ENCODE results near the gene SLC7A14. TPM values are rescaled to one million over a fixed set of nuclear protein-coding genes. Genes with fewer than 3 reads are reported as not detected.

Gene SLC7A14
- total and polyA plus RNA-seq, 2 of the 13 experiments (the other 11 are each of a cell fraction or from before 2014, with no cell fraction given), result not detected

DNA sequence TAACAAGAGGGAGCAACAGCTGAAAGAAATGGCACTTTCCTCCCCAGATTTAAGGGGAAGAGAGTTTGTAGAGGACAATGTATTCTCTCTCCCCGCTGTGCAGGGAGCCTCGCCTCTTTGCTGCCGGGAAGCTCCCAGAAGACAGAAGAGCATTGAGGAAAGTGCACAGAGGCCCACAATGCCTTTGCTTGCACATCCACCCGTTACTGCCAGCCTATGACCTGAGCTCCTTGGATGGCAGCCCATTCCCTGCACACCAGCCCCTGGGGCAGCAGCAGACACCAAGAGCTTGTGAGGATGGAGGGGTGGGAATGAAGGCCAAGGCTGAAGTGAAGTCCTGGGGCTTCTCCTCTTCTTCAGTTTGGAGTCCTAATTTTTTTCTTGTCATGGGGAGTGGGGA is 100.2 kb downstream of the SLC7A14 start:
- Histone ChIP-seq H3K9ac (ENCODE audit: insufficient read depth, low read depth, low read length) (no peak overlapping the region), H3K36me3 (replicated peaks in 1 of 2; ENCODE audit: control insufficient read depth in 1 of 2, insufficient read depth in 2 of 2, low read length in 2 of 2) (no peaks in the 10 kb centered on the region), H3K4me1 (ENCODE audit: insufficient read depth, low read length) (peaks cover 46% of the 10 kb centered on the region), H3K4me2 (ENCODE audit: low read depth, low read length) (no peak overlapping the region), H3K27ac (ENCODE audit: extremely low read length, insufficient read depth, low read length) (no peak overlapping the region), H3K4me3 (replicated peaks in 1 of 3; ENCODE audit: insufficient read depth in 1 of 3, low read depth in 2 of 3, low read length in 3 of 3) (no peak overlapping the region), H3K79me2 (ENCODE audit: insufficient read depth, low read length) (no peaks in the 10 kb centered on the region), H3K27me3 (ENCODE audit: control insufficient read depth in 1 of 2, insufficient read depth in 2 of 2, low read length in 2 of 2) (peaks cover 0 to 17% of the 10 kb centered on the region in 2 experiments; a peak in 4 of 5 replicates), H2AFZ (ENCODE audit: low read length) (no peak overlapping the region), H4K20me1 (ENCODE audit: insufficient read depth, low read length) (no peaks in the 10 kb centered on the region), H3K9me3 (ENCODE audit: low read length) (no peaks in the 10 kb centered on the region)
- in situ Hi-C loops (cut with HindIII; ENCODE audit: extremely low pct_ligation_motif_present, low pct_unique_long_range_greater_than_20kb) (no loop called here), intact Hi-C loops (cut with micrococcal nuclease; ENCODE audit: unreplicated experiment) (no loop called here)
- DNase-seq (ENCODE audit: low spot score) (no peak), ATAC-seq (no peak), FAIRE-seq (no peak)
- ChIA-PET CTCF (ENCODE audit: low intra/inter-chr PET ratio, low total read pairs) (no interaction called here), POLR2A (no interaction called here)
- WGBS (ENCODE audit: low lambda C conversion rate), result 25% methylated on average over 4 of the region's 4 CpGs
- no TSS peak for BruUV-seq (replicated peaks)
- TF ChIP-seq ZNF251 (CRISPR knock-in tag; IDR thresholded peaks at IDR 0.05) (no peak), ZBTB21 (CRISPR knock-in tag; IDR thresholded peaks at IDR 0.05) (no peak), SPEN (CRISPR knock-in tag; IDR thresholded peaks at IDR 0.05; ENCODE audit: low read depth) (no peak), NFE2 (CRISPR knock-in tag; IDR thresholded peaks at IDR 0.05) (no peak), WIZ (CRISPR knock-in tag; IDR thresholded peaks at IDR 0.05) (no peak), SRSF9 (IDR thresholded peaks at IDR 0.05; ENCODE audit: borderline replicate concordance, insufficient read depth, low read depth, low read length, poor library complexity, severe bottlenecking) (no peak), ZNF605 (CRISPR knock-in tag; IDR thresholded peaks at IDR 0.05) (no peak), PRMT3 (CRISPR knock-in tag; IDR thresholded peaks at IDR 0.05; ENCODE audit: borderline replicate concordance, low read depth) (no peak), BRCA1 (CRISPR knock-in tag; IDR thresholded peaks at IDR 0.05) (no peak), ZC3H13 (CRISPR knock-in tag; IDR thresholded peaks at IDR 0.05) (no peak)
- TF ChIP-seq, protein P1, sequence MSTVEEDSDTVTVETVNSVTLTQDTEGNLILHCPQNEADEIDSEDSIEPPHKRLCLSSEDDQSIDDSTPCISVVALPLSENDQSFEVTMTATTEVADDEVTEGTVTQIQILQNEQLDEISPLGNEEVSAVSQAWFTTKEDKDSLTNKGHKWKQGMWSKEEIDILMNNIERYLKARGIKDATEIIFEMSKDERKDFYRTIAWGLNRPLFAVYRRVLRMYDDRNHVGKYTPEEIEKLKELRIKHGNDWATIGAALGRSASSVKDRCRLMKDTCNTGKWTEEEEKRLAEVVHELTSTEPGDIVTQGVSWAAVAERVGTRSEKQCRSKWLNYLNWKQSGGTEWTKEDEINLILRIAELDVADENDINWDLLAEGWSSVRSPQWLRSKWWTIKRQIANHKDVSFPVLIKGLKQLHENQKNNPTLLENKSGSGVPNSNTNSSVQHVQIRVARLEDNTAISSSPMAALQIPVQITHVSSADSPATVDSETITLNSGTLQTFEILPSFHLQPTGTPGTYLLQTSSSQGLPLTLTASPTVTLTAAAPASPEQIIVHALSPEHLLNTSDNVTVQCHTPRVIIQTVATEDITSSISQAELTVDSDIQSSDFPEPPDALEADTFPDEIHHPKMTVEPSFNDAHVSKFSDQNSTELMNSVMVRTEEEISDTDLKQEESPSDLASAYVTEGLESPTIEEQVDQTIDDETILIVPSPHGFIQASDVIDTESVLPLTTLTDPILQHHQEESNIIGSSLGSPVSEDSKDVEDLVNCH (CRISPR knock-in tag; IDR thresholded peaks at IDR 0.05), result no peak
- TF ChIP-seq, protein P2, sequence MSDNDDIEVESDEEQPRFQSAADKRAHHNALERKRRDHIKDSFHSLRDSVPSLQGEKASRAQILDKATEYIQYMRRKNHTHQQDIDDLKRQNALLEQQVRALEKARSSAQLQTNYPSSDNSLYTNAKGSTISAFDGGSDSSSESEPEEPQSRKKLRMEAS (IDR thresholded peaks at IDR 0.05), result no peak
- TF ChIP-seq, protein P3, sequence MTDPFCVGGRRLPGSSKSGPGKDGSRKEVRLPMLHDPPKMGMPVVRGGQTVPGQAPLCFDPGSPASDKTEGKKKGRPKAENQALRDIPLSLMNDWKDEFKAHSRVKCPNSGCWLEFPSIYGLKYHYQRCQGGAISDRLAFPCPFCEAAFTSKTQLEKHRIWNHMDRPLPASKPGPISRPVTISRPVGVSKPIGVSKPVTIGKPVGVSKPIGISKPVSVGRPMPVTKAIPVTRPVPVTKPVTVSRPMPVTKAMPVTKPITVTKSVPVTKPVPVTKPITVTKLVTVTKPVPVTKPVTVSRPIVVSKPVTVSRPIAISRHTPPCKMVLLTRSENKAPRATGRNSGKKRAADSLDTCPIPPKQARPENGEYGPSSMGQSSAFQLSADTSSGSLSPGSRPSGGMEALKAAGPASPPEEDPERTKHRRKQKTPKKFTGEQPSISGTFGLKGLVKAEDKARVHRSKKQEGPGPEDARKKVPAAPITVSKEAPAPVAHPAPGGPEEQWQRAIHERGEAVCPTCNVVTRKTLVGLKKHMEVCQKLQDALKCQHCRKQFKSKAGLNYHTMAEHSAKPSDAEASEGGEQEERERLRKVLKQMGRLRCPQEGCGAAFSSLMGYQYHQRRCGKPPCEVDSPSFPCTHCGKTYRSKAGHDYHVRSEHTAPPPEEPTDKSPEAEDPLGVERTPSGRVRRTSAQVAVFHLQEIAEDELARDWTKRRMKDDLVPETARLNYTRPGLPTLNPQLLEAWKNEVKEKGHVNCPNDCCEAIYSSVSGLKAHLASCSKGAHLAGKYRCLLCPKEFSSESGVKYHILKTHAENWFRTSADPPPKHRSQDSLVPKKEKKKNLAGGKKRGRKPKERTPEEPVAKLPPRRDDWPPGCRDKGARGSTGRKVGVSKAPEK (CRISPR knock-in tag; IDR thresholded peaks at IDR 0.05; ENCODE audit: borderline replicate concordance), result no peak
- TF ChIP-seq, protein P4, sequence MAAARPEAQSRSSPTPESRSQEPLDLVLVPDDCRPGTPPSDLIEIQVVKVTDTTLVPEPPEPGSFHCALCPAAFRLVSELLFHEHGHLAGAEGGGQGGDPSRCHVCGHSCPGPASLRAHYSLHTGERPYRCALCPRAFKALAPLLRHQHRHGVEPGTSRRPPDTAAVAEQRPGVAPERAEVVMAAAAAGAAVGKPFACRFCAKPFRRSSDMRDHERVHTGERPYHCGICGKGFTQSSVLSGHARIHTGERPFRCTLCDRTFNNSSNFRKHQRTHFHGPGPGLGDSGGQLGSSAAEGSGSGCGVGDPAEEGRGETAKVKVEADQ (CRISPR knock-in tag; IDR thresholded peaks at IDR 0.05; ENCODE audit: borderline replicate concordance), result no peak
